Lower leg skin (tissue), 4 donors: ENCODE data around the gene CLEC16A. TPM values are rescaled to one million over a fixed set of nuclear protein-coding genes. Genes with fewer than 3 reads are reported as not detected.
A peak's percentile ranks its signal among the peaks of the same experiment; 100 is the strongest.

Source experiments
- DNase-seq, 2 donors: peaks; one replicate each; pipeline ENCODE4 v3.0.0-alpha.2; 2019; ENCODE audit warnings: low spot score in 2 of 2
- H3K4me3 ChIP-seq: fragments of 200-600 bp; sonication (generic); 2 replicates; pipeline ENCODE4 v1.5.1; 2017; ENCODE audit warnings: mild to moderate bottlenecking, low read depth; ENCODE audit not compliant: poor library complexity, severe bottlenecking
- CTCF ChIP-seq, 3 donors: fragments of 450-650 bp; IDR thresholded peaks; one replicate each; pipeline ENCODE4 v1.5.1; 2016; ENCODE audit warnings: antibody characterized with exemption in 3 of 3, mild to moderate bottlenecking in 3 of 3, moderate library complexity in 2 of 3
- POLR2A ChIP-seq, 2 donors: fragments of 450-650 bp; IDR thresholded peaks; one replicate each; pipeline ENCODE4 v1.6.1; 2016 to 2017; ENCODE audit warnings: antibody characterized with exemption in 2 of 2, mild to moderate bottlenecking in 1 of 2, moderate library complexity in 1 of 2
- WGBS, 2 donors: methylation state at CpG; one replicate each; pipeline ENCODE4 v1.1.5; 2018; 5-methylcytosine and 5-hydroxymethylcytosine counted together
- intact Hi-C: fragments of 100-400 bp; cut with DNase I; formaldehyde crosslinking; loops from one replicate; pipeline ENCODE4 v1.15.0; 2023; ENCODE audit warnings: low total_unique reads
- total RNA-seq, 4 donors: library from RNA; depleted of rRNA; stranded (reverse); fragments of >200 nt; gene quantifications; one replicate each; pipeline ENCODE4 v1.1.0, GENCODE V29; 2016

CLEC16A gene
- total RNA-seq, 4 donors from 2014 or later = 26.8 to 30.0 (median 29.5) TPM

- DNase-seq = no peak
- intact Hi-C loops = loop anchor here (5.0 kb wide), 1 partner anchor 287 kb away; the partner anchor contains the start of gene SOCS1
- no peak for TF ChIP-seq CTCF (IDR thresholded peaks at IDR 0.05)
- TF ChIP-seq POLR2A (IDR thresholded peaks at IDR 0.05) = no peak
- H3K4me3 ChIP-seq = no peak overlapping the region
- 82 to 90% methylated on average over 2 of the region's 2 CpGs for WGBS, 2 donors
Measured at GRCh38 chr16:10970065-10970464, 25.7 kb downstream of the CLEC16A start.

GRCh38 chr16:10971560-10971961, 27.2 kb downstream of the CLEC16A start:
- TF ChIP-seq CTCF (IDR thresholded peaks at IDR 0.05) (peak in 1 of 3 donors; percentile 36), POLR2A (IDR thresholded peaks at IDR 0.05) (no peak)
- DNase-seq = peak in 1 of 2 donors; percentile 78
- no peak overlapping the region for H3K4me3 ChIP-seq
- intact Hi-C loops = loop anchor here (5.0 kb wide), 1 partner anchor 286 kb away; the partner anchor contains the start of gene SOCS1
- WGBS, 2 donors = 22 to 47% methylated on average over 3 of the region's 3 CpGs

GRCh38 chr16:10972108-10972818, 27.9 kb downstream of the CLEC16A start:
- intact Hi-C loops = loop anchor here (5.0 kb wide), 1 partner anchor 285 kb away; the partner anchor contains the start of gene SOCS1
- no peak for DNase-seq

GRCh38 chr16:10972819-10973464, 28.6 kb downstream of the CLEC16A start:
- no peak for TF ChIP-seq CTCF (IDR thresholded peaks at IDR 0.05)
- TF ChIP-seq POLR2A (IDR thresholded peaks at IDR 0.05) = no peak
- intact Hi-C loops = loop anchor here (5.0 kb wide), 1 partner anchor 284 kb away; the partner anchor contains the start of gene SOCS1
- no peak for DNase-seq
- H3K4me3 ChIP-seq = no peak overlapping the region
- WGBS, 2 donors = 90 to 91% methylated on average over 12 of the region's 12 CpGs

More at GRCh38 chr16:10972108-10972818, 27.9 kb downstream of the CLEC16A start:
- H3K4me3 ChIP-seq = no peak overlapping the region
- WGBS, 2 donors = 40 to 53% methylated on average over 4 of the region's 4 CpGs
- TF ChIP-seq POLR2A (IDR thresholded peaks at IDR 0.05) (no peak), CTCF (IDR thresholded peaks at IDR 0.05) (peak in 1 of 3 donors; percentile 9)

- no peak for DNase-seq
- 78 to 83% methylated on average over 3 of the region's 3 CpGs for whole genome bisulfite sequencing, 2 donors
- intact Hi-C loops = no loop called here
- TF ChIP-seq POLR2A (IDR thresholded peaks at IDR 0.05) = no peak
- TF ChIP-seq CTCF (IDR thresholded peaks at IDR 0.05) = no peak
- no peak overlapping the region for H3K4me3 ChIP-seq
Measured at GRCh38 chr16:10976634-10977033, 32.3 kb downstream of the CLEC16A start.
